ENCODE measurements around the gene AURKA. TPM values are rescaled to one million over a fixed set of nuclear protein-coding genes. Genes with fewer than 3 reads are reported as not detected.

AURKA gene
- total RNA-seq, 1 donor from 2014 or later = 11.7 TPM

DNA sequence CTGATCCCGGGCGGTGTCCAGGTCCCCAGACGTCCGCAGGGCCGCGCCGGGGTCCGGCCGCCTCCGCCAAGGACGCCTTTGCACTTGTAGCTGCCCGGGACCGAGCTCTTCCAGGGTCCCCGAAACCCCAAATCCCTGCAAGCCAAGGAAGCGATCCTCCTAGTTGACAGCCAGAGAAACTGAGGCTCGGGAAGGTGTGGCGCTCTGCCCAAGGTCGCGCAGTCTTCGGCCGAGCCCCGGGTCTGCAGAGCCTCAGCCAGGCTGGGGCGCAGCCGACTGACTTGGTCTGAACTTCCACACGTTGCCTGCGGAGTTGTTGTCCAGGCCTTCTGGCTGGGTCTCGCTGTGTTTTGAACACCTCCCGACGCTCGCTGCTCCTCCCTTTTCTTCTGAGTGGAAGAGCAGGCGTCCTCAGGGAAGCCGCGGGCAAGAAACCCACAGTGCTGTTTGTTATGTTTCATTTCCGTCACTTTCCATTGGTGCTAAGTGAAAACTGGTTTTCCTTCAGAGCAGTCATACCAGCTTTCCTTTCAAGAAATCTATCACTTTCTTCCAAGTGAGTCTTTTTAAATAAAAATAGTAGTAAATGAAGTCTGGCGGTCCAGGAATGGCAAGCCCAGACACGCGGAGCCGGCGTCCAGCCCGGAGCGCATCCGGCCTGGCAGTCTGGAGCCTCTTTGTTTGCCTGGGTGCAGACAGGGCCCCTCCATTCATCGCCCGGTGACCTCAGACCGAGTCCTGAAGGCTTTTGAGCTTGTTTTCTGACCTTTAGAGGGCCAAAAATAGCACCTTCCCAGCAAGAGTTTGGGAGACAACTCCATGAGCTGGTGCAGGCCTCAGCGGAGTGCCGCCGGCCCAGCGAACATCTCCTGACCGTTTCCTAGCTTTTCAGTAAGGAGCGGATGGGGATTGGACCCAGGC, 32.5 kb downstream of the AURKA start:
- no peaks in the 10 kb centered on the region for H3K9me3 Mint-ChIP-seq (ENCODE audit: unreplicated experiment)
- peaks cover 23% of the 10 kb centered on the region for H3K4me1 Mint-ChIP-seq (ENCODE audit: unreplicated experiment)
- H3K4me3 Mint-ChIP-seq (ENCODE audit: unreplicated experiment) = peak overlapping the region; percentile 89
- peaks cover 6% of the 10 kb centered on the region for H3K27me3 Mint-ChIP-seq (ENCODE audit: unreplicated experiment)
- peak overlapping the region; percentile 93 for H3K27ac Mint-ChIP-seq (ENCODE audit: unreplicated experiment)
- TF ChIP-seq, protein P1, sequence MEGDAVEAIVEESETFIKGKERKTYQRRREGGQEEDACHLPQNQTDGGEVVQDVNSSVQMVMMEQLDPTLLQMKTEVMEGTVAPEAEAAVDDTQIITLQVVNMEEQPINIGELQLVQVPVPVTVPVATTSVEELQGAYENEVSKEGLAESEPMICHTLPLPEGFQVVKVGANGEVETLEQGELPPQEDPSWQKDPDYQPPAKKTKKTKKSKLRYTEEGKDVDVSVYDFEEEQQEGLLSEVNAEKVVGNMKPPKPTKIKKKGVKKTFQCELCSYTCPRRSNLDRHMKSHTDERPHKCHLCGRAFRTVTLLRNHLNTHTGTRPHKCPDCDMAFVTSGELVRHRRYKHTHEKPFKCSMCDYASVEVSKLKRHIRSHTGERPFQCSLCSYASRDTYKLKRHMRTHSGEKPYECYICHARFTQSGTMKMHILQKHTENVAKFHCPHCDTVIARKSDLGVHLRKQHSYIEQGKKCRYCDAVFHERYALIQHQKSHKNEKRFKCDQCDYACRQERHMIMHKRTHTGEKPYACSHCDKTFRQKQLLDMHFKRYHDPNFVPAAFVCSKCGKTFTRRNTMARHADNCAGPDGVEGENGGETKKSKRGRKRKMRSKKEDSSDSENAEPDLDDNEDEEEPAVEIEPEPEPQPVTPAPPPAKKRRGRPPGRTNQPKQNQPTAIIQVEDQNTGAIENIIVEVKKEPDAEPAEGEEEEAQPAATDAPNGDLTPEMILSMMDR (IDR thresholded peaks at IDR 0.05) = no peak
- no peak for DNase-seq (ENCODE audit: extremely low spot score, unreplicated experiment)
- H3K36me3 Mint-ChIP-seq (ENCODE audit: unreplicated experiment) = peaks cover 3% of the 10 kb centered on the region

DNA sequence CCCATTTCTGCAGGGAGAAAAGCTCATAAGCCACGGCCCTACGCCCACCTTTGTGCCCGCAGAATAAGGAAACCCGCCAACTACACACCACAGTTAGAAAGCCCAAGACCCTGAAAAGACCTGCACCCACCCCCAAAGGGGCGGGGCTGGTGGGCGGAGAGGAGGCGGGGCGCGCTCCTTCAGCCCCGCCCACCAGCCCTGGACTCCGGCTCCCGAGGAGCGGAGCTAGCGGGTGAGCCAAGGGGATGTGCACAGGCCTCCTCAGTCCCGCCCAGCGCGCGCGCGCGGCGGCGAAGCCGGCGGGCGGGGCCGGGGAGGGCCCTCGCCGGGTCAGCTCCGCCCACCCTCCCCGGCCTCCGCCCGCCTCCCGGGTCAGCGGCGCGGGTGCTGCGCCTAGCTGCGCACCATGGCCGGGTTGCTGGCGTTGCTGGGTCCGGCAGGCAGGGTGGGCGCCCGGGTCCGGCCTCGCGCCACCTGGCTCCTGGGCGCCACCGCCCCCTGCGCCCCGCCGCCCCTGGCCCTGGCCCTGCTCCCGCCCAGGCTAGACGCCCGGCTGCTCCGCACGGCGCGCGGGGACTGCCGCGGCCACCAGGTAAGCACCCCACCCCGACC, 33.3 kb downstream of the AURKA start, which contains the start of gene FAM210B:
Gene FAM210B (plus strand): TSS at position 375 of the 612 bp plus-strand sequence. CDS start 32 bp downstream, at position 407.
- H3K36me3 Mint-ChIP-seq (ENCODE audit: unreplicated experiment) = no peaks in the 10 kb centered on the region
- H3K27ac Mint-ChIP-seq (ENCODE audit: unreplicated experiment) = peak within 1 kb of the TSS; percentile 93
- H3K4me3 Mint-ChIP-seq (ENCODE audit: unreplicated experiment) = peak within 1 kb of the TSS; percentile 89
- H3K9me3 Mint-ChIP-seq (ENCODE audit: unreplicated experiment) = no peaks in the 10 kb centered on the region
- TF ChIP-seq, protein P1 (IDR thresholded peaks at IDR 0.05) = no peak
- peak; percentile 95 for DNase-seq (ENCODE audit: extremely low spot score, unreplicated experiment)
- H3K4me1 Mint-ChIP-seq (ENCODE audit: unreplicated experiment) = peaks cover 23% of the 10 kb centered on the region
- H3K27me3 Mint-ChIP-seq (ENCODE audit: unreplicated experiment) = peaks cover 11% of the 10 kb centered on the region

GRCh38 chr20:56358070-56358469, 33.9 kb downstream of the AURKA start:
- Mint-ChIP-seq H3K4me1 (ENCODE audit: unreplicated experiment) (peaks cover 21% of the 10 kb centered on the region), H3K36me3 (ENCODE audit: unreplicated experiment) (no peaks in the 10 kb centered on the region), H3K27ac (ENCODE audit: unreplicated experiment) (no peak overlapping the region), H3K27me3 (ENCODE audit: unreplicated experiment) (peaks cover 16% of the 10 kb centered on the region), H3K9me3 (ENCODE audit: unreplicated experiment) (no peaks in the 10 kb centered on the region), H3K4me3 (ENCODE audit: unreplicated experiment) (peak overlapping the region; percentile 70)
- TF ChIP-seq, protein P1 (IDR thresholded peaks at IDR 0.05) = no peak
- no peak for DNase-seq (ENCODE audit: extremely low spot score, unreplicated experiment)

DNA sequence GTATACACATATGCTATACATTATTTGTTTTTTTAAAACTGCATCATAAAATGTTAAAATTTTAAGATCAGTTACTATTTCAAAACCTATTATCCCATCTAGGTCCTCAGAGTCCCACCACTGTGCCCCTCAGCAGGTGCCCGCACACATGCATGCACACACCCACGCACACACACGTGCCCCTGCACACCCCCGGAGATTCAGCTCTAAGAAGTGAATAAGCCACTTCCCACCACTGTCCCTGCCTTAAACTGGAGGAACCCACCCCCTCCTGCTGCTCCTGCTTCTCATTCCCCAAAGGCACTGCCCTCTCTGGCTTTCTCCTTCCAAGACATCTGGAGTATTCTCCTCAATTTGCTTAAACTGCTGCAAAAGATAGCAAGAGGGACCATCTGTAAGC, 38.7 kb downstream of the AURKA start:
- TF ChIP-seq, protein P1 (IDR thresholded peaks at IDR 0.05) = no peak
- no peaks in the 10 kb centered on the region for H3K36me3 Mint-ChIP-seq (ENCODE audit: unreplicated experiment)
- H3K9me3 Mint-ChIP-seq (ENCODE audit: unreplicated experiment) = no peaks in the 10 kb centered on the region
- peaks cover 46% of the 10 kb centered on the region for H3K27me3 Mint-ChIP-seq (ENCODE audit: unreplicated experiment)
- H3K4me3 Mint-ChIP-seq (ENCODE audit: unreplicated experiment) = no peak overlapping the region
- no peak for DNase-seq (ENCODE audit: extremely low spot score, unreplicated experiment)
- no peak overlapping the region for H3K27ac Mint-ChIP-seq (ENCODE audit: unreplicated experiment)
- peaks cover under 1% of the 10 kb centered on the region for H3K4me1 Mint-ChIP-seq (ENCODE audit: unreplicated experiment)
